ENCODE measurements around the gene COX8C.

DNA sequence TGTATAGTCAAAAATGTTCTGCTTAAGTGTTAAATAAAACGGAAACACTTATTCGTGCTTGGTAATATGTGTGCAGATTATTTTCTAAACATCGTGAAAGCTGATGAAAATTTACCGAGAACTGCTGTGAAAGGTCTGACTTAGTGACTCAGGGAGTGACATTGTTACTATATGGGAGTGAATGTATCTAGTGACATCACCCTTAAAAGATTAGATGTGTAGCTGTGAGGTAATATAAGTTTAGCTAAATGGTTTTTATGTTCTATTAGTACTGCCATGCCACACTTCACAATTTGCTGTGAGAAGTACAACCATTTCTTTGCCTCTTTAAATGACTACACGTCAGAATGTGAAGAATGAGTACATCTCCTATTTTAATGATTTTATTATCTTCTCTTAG lies 1.3 kb downstream of the COX8C start:
- no peak for TF ChIP-seq EZH2 (IDR thresholded peaks at IDR 0.05; ENCODE audit: borderline replicate concordance, low read depth, low read length, severe bottlenecking)
- TF ChIP-seq, protein P1, sequence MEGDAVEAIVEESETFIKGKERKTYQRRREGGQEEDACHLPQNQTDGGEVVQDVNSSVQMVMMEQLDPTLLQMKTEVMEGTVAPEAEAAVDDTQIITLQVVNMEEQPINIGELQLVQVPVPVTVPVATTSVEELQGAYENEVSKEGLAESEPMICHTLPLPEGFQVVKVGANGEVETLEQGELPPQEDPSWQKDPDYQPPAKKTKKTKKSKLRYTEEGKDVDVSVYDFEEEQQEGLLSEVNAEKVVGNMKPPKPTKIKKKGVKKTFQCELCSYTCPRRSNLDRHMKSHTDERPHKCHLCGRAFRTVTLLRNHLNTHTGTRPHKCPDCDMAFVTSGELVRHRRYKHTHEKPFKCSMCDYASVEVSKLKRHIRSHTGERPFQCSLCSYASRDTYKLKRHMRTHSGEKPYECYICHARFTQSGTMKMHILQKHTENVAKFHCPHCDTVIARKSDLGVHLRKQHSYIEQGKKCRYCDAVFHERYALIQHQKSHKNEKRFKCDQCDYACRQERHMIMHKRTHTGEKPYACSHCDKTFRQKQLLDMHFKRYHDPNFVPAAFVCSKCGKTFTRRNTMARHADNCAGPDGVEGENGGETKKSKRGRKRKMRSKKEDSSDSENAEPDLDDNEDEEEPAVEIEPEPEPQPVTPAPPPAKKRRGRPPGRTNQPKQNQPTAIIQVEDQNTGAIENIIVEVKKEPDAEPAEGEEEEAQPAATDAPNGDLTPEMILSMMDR (IDR thresholded peaks at IDR 0.05; ENCODE audit: borderline replicate concordance, extremely low read depth, low read length, poor library complexity, severe bottlenecking): no peak

Data from DND-41 (cell line).